H9 (cell line): ENCODE data around the gene ANTXRL. TPM values are rescaled to one million over a fixed set of nuclear protein-coding genes. Genes with fewer than 3 reads are reported as not detected.
A peak's percentile ranks its signal among the peaks of the same experiment; 100 is the strongest.

Experiments
- DNase-seq: peaks from one replicate; pipeline ENCODE4 v3.0.0-alpha.2; 2017
- H2AFZ ChIP-seq: one replicate; pipeline ENCODE4 v1.6.1; 2013; ENCODE audit warnings: mild to moderate bottlenecking, low read length, control low read depth, moderate library complexity
- H2AK5ac ChIP-seq: 2 replicates; pipeline ENCODE4 v1.6.1; 2013; ENCODE audit warnings: low read length, control low read depth, mixed read lengths; ENCODE audit not compliant: insufficient read length
- H2BK120ac ChIP-seq: one replicate; pipeline ENCODE4 v1.6.1; 2013; ENCODE audit warnings: low read depth, mild to moderate bottlenecking, low read length, control low read depth, inconsistent platforms; ENCODE audit not compliant: poor library complexity, severe bottlenecking
- H2BK12ac ChIP-seq: 2 replicates; pipeline ENCODE4 v1.6.1; 2013; ENCODE audit warnings: low read length, control low read depth, mixed read lengths, low read depth; ENCODE audit not compliant: insufficient read length
- H2BK15ac ChIP-seq: 2 replicates; pipeline ENCODE4 v1.6.1; 2013; ENCODE audit warnings: low read depth, low read length, control low read depth
- H2BK20ac ChIP-seq: one replicate; pipeline ENCODE4 v1.6.1; 2013; ENCODE audit warnings: low read depth, mild to moderate bottlenecking, low read length, control low read depth, inconsistent platforms; ENCODE audit not compliant: poor library complexity, severe bottlenecking
- H2BK5ac ChIP-seq: 2 replicates; pipeline ENCODE4 v1.6.1; 2013; ENCODE audit warnings: low read length, control low read depth, mixed read lengths; ENCODE audit not compliant: insufficient read length
- H3K14ac ChIP-seq: 2 replicates; pipeline ENCODE4 v1.6.1; 2013; ENCODE audit warnings: low read length, control low read depth; ENCODE audit not compliant: insufficient read depth
- H3K18ac ChIP-seq: 2 replicates; pipeline ENCODE4 v1.6.1; 2013; ENCODE audit warnings: low read depth, mild to moderate bottlenecking, mixed read lengths, low read length, control low read depth; ENCODE audit not compliant: insufficient read length
- H3K23ac ChIP-seq: 2 replicates; pipeline ENCODE4 v1.6.1; 2013; ENCODE audit warnings: low read length, control low read depth, mixed read lengths, low read depth; ENCODE audit not compliant: insufficient read length
- H3K23me2 ChIP-seq: 2 replicates; pipeline ENCODE4 v1.6.1; 2013; ENCODE audit warnings: low read depth, mild to moderate bottlenecking, mixed read lengths, low read length, control low read depth; ENCODE audit not compliant: insufficient read length, poor library complexity, severe bottlenecking
- H3K27ac ChIP-seq: 2 replicates; pipeline ENCODE4 v1.5.1; 2013; ENCODE audit warnings: low read length, control low read depth, mixed read lengths, low read depth; ENCODE audit not compliant: insufficient read length
- H3K27me3 ChIP-seq: 2 replicates; pipeline ENCODE4 v1.6.1; 2013; ENCODE audit warnings: low read length, control low read depth, inconsistent platforms; ENCODE audit not compliant: insufficient read depth
- H3K4ac ChIP-seq: 2 replicates; pipeline ENCODE4 v1.6.1; 2013; ENCODE audit warnings: low read depth, mild to moderate bottlenecking, control low read depth, inconsistent platforms, low read length, moderate library complexity
- H3K4me1 ChIP-seq: 2 replicates; pipeline ENCODE4 v1.6.1; 2013; ENCODE audit warnings: low read length, control low read depth, inconsistent platforms; ENCODE audit not compliant: insufficient read depth
- H3K4me2 ChIP-seq: 2 replicates; pipeline ENCODE4 v1.6.1; 2013; ENCODE audit warnings: low read length, control low read depth, mixed read lengths; ENCODE audit not compliant: insufficient read length, insufficient read depth
- H3K56ac ChIP-seq: 2 replicates; pipeline ENCODE4 v1.6.1; 2013; ENCODE audit warnings: low read depth, mild to moderate bottlenecking, mixed read lengths, low read length, control low read depth; ENCODE audit not compliant: insufficient read length
- H3K79me1 ChIP-seq: 2 replicates; pipeline ENCODE4 v1.6.1; 2013; ENCODE audit warnings: low read depth, mild to moderate bottlenecking, moderate library complexity, low read length, control low read depth, inconsistent platforms; ENCODE audit not compliant: insufficient read depth, poor library complexity, severe bottlenecking
- H3K79me2 ChIP-seq: 2 replicates; pipeline ENCODE4 v1.6.1; 2013; ENCODE audit warnings: low read length, control low read depth, inconsistent platforms; ENCODE audit not compliant: insufficient read depth
- H3K9ac ChIP-seq: 2 replicates; pipeline ENCODE4 v1.6.1; 2013; ENCODE audit warnings: low read length, control low read depth, mixed read lengths; ENCODE audit not compliant: insufficient read length; ENCODE audit errors: extremely low read depth
- H3K9me3 ChIP-seq: one replicate; pipeline ENCODE4 v1.6.1; 2013; ENCODE audit warnings: low read depth, low read length, inconsistent platforms; ENCODE audit not compliant: control insufficient read depth
- H3T11ph ChIP-seq: one replicate; pipeline ENCODE4 v1.6.1; 2013; ENCODE audit warnings: mild to moderate bottlenecking, low read length, control low read depth, inconsistent platforms
- H4K20me1 ChIP-seq: one replicate; pipeline ENCODE4 v1.6.1; 2013; ENCODE audit not compliant: control insufficient read depth, insufficient read length, insufficient read depth
- H4K5ac ChIP-seq: 2 replicates; pipeline ENCODE4 v1.6.1; 2013; ENCODE audit warnings: low read depth, mild to moderate bottlenecking, mixed read lengths, low read length, control low read depth; ENCODE audit not compliant: insufficient read length
- H4K8ac ChIP-seq: replicated peaks from 2 replicates; pipeline ENCODE4 v1.6.1; 2013; ENCODE audit warnings: low read length, control low read depth, mixed read lengths, low read depth; ENCODE audit not compliant: insufficient read length
- H4K91ac ChIP-seq: 2 replicates; pipeline ENCODE4 v1.6.1; 2013; ENCODE audit warnings: low read depth, mild to moderate bottlenecking, moderate library complexity, mixed read lengths, low read length, control low read depth; ENCODE audit not compliant: insufficient read length
- H3K27ac Mint-ChIP-seq, 3 experiments: 2 replicates in 2 of 3; 3 replicates in 1 of 3; pipeline ENCODE4 v1.8.0; 2020 to 2021; ENCODE audit warnings: mixed read lengths in 3 of 3, mild to moderate bottlenecking in 1 of 3, moderate library complexity in 1 of 3
- H3K27me3 Mint-ChIP-seq: 2 replicates; pipeline ENCODE4 v1.8.0; 2021; ENCODE audit warnings: low read depth, mild to moderate bottlenecking, moderate library complexity, mixed read lengths
- H3K36me3 Mint-ChIP-seq, 3 experiments: 2 replicates in 2 of 3; 3 replicates in 1 of 3; pipeline ENCODE4 v1.8.0; 2020 to 2021; ENCODE audit warnings: low read depth in 3 of 3, mixed read lengths in 3 of 3; ENCODE audit not compliant: insufficient read depth in 1 of 3
- H3K4me1 Mint-ChIP-seq, 2 experiments: 2 replicates each; pipeline ENCODE4 v1.8.0; 2020; ENCODE audit warnings: mixed read lengths in 2 of 2
- H3K4me3 Mint-ChIP-seq, 2 experiments: 2 replicates in 1 of 2; 3 replicates in 1 of 2; pipeline ENCODE4 v1.8.0; 2020 to 2021; ENCODE audit warnings: mild to moderate bottlenecking in 2 of 2, mixed read lengths in 2 of 2, moderate library complexity in 1 of 2
- H3K9me3 Mint-ChIP-seq, 2 experiments: 2 replicates in 1 of 2; 3 replicates in 1 of 2; pipeline ENCODE4 v1.8.0; 2020; ENCODE audit warnings: mild to moderate bottlenecking in 2 of 2, mixed read lengths in 2 of 2, moderate library complexity in 1 of 2
- WGBS: extraction: QIAGEN DNeasy Blood & Tissue Kit; methylation state at CpG from one replicate; pipeline ENCODE4 v1.1.7; 2013; ENCODE audit warnings: missing lambda C conversion rate, low lambda C conversion rate, mixed read lengths; ENCODE audit not compliant: insufficient read length; ENCODE audit errors: extremely low coverage; 5-methylcytosine and 5-hydroxymethylcytosine counted together
- total RNA-seq: library from RNA; stranded (reverse); gene quantifications from 2 replicates; pipeline ENCODE4 v1.2.1, GENCODE V29; 2021
- TF ChIP-seq, protein P1 (sequence below): fragments of 200-600 bp; sonication (generic); conservative IDR thresholded peaks from 3 replicates; pipeline ENCODE4 v1.8.0; 2021; ENCODE audit warnings: antibody characterized with exemption, mild to moderate bottlenecking

The ANTXRL gene
- total RNA-seq, 1 experiment from 2014 or later, result not detected

DNA sequence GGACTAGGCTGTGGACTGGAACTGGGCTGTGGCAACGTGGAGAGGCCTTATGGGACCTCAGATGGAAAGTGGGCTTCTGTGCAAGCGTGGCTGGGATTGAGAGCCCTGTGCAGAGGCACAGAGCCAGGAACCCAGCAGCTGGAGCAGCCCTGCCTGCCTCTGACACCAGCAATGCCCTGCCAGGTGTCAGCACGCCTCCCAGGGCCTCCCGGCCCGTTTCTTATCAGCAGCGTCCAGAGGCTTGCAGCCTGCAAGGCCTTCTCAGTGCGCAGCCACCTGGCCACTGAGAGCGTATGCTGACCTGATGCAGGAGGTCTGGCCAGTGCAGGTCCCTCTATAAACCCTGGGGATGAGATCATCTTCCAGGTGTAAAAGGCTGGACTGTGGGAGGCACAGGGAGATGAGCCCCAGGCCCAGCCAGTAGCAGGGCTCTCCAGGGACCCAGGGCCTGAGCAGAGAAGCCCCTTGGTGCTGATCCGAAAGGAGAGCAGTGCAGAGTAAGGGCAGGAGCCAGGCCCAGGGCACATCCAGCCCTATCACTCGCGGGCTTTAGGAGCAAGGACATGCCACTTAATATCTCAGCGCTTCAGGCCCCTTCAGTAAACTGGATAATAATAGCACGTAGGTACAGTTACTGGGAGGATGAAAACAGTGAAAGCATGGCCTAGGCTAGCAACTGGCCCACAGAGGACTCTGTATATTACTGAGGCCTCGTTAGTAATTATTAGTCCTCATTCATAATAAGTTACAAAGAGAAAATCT lies 38.8 kb upstream of the ANTXRL start:
- H4K5ac ChIP-seq, result no peak overlapping the region
- H3K4me2 ChIP-seq, result no peak overlapping the region
- Mint-ChIP-seq H3K36me3 (no peaks in the 10 kb centered on the region), H3K4me3 (no peak overlapping the region), H3K27ac (no peak overlapping the region; a peak in 1 of 7 replicates), H3K27me3 (peaks cover 2% of the 10 kb centered on the region; the same call in 1 of the 2 replicates), H3K9me3 (no peaks in the 10 kb centered on the region; a peak in 1 of 5 replicates), H3K4me1 (no peaks in the 10 kb centered on the region)
- no peak overlapping the region for H2BK15ac ChIP-seq
- H3K27me3 ChIP-seq, result no peaks in the 10 kb centered on the region
- H2AFZ ChIP-seq, result no peak overlapping the region
- H3K23me2 ChIP-seq, result no peaks in the 10 kb centered on the region
- H3K4me1 ChIP-seq, result no peaks in the 10 kb centered on the region
- H3K56ac ChIP-seq, result no peak overlapping the region
- H3K9me3 ChIP-seq, result no peaks in the 10 kb centered on the region
- no peak overlapping the region for H2AK5ac ChIP-seq
- H3T11ph ChIP-seq, result no peak overlapping the region
- no peak overlapping the region for H2BK12ac ChIP-seq
- no peak overlapping the region for H3K9ac ChIP-seq
- H2BK120ac ChIP-seq, result no peak overlapping the region
- H4K91ac ChIP-seq, result no peak overlapping the region
- no peaks in the 10 kb centered on the region for H3K79me1 ChIP-seq
- H3K14ac ChIP-seq, result no peak overlapping the region
- H2BK20ac ChIP-seq, result no peak overlapping the region
- no peak overlapping the region for H2BK5ac ChIP-seq
- H3K79me2 ChIP-seq, result no peaks in the 10 kb centered on the region
- H3K4ac ChIP-seq, result no peak overlapping the region
- no peak overlapping the region for H4K8ac ChIP-seq
- no CpG with 5 or more reads among the region's 14 CpGs for WGBS
- peak; percentile 14 for DNase-seq
- no peaks in the 10 kb centered on the region for H4K20me1 ChIP-seq
- H3K23ac ChIP-seq, result no peak overlapping the region
- TF ChIP-seq, protein P1, sequence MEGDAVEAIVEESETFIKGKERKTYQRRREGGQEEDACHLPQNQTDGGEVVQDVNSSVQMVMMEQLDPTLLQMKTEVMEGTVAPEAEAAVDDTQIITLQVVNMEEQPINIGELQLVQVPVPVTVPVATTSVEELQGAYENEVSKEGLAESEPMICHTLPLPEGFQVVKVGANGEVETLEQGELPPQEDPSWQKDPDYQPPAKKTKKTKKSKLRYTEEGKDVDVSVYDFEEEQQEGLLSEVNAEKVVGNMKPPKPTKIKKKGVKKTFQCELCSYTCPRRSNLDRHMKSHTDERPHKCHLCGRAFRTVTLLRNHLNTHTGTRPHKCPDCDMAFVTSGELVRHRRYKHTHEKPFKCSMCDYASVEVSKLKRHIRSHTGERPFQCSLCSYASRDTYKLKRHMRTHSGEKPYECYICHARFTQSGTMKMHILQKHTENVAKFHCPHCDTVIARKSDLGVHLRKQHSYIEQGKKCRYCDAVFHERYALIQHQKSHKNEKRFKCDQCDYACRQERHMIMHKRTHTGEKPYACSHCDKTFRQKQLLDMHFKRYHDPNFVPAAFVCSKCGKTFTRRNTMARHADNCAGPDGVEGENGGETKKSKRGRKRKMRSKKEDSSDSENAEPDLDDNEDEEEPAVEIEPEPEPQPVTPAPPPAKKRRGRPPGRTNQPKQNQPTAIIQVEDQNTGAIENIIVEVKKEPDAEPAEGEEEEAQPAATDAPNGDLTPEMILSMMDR, result no peak
- H3K27ac ChIP-seq, result no peak overlapping the region
- no peak overlapping the region for H3K18ac ChIP-seq
